DOHH2 (cell line): ENCODE data around the gene GRIP2.

Experiments
- H3F3A ChIP-seq: fragments of 200-600 bp; sonication (generic), shearing (Covaris generic); 2 replicates; pipeline ENCODE4 v1.6.0; 2016; ENCODE audit warnings: antibody characterized with exemption, mild to moderate bottlenecking; ENCODE audit not compliant: control insufficient read depth, insufficient read depth
- H3K27ac ChIP-seq: fragments of 200-600 bp; sonication (generic); 2 replicates; pipeline ENCODE4 v1.5.1; 2014; ENCODE audit warnings: low read depth, mild to moderate bottlenecking, low read length, moderate library complexity
- H3K27me3 ChIP-seq: fragments of 200-600 bp; sonication (generic); 2 replicates; pipeline ENCODE4 v1.6.1; 2014; ENCODE audit warnings: mild to moderate bottlenecking, low read length, mixed read lengths; ENCODE audit not compliant: control insufficient read depth
- H3K36me3 ChIP-seq: fragments of 200-600 bp; sonication (generic); 2 replicates; pipeline ENCODE4 v1.6.1; 2014; ENCODE audit warnings: mild to moderate bottlenecking, low read length, moderate library complexity, mixed read lengths; ENCODE audit not compliant: control insufficient read depth
- H3K4me1 ChIP-seq: fragments of 200-600 bp; sonication (generic); 2 replicates; pipeline ENCODE4 v1.6.1; 2014; ENCODE audit warnings: mild to moderate bottlenecking, low read length, mixed read lengths; ENCODE audit not compliant: control insufficient read depth
- H3K4me2 ChIP-seq: fragments of 200-600 bp; sonication (generic); 2 replicates; pipeline ENCODE4 v1.6.0; 2014; ENCODE audit warnings: mild to moderate bottlenecking, low read length, moderate library complexity
- H3K4me3 ChIP-seq: fragments of 200-600 bp; sonication (generic); 2 replicates; pipeline ENCODE4 v1.5.1; 2014; ENCODE audit warnings: mild to moderate bottlenecking, low read length, mixed read lengths
- H3K79me2 ChIP-seq: fragments of 200-600 bp; sonication (generic); 2 replicates; pipeline ENCODE4 v1.6.1; 2014; ENCODE audit warnings: mild to moderate bottlenecking, low read length, mixed read lengths; ENCODE audit not compliant: control insufficient read depth
- H3K9me2 ChIP-seq: fragments of 200-600 bp; sonication (generic); replicated peaks from 2 replicates; pipeline ENCODE4 v1.6.1; 2014; ENCODE audit warnings: mild to moderate bottlenecking, low read length, mixed read lengths; ENCODE audit not compliant: control insufficient read depth
- H3K9me3 ChIP-seq: fragments of 200-600 bp; sonication (generic); 2 replicates; pipeline ENCODE4 v1.6.1; 2014; ENCODE audit warnings: antibody characterized with exemption, low read length, mixed read lengths; ENCODE audit not compliant: control insufficient read depth, insufficient read depth
- H4K20me1 ChIP-seq: fragments of 200-600 bp; sonication (generic); 2 replicates; pipeline ENCODE4 v1.6.0; 2014; ENCODE audit warnings: low read depth, mild to moderate bottlenecking, antibody characterized with exemption, low read length, moderate library complexity; ENCODE audit not compliant: control insufficient read depth, insufficient read depth
- CTCF ChIP-seq: fragments of 200-600 bp; sonication (generic); IDR thresholded peaks from one replicate; pipeline ENCODE4 v1.5.1; 2014; ENCODE audit warnings: antibody characterized with exemption, mild to moderate bottlenecking, low read depth, low read length; ENCODE audit not compliant: poor library complexity, severe bottlenecking
- EZH2phosphoT487 ChIP-seq: fragments of 200-600 bp; sonication (generic); IDR thresholded peaks from 2 replicates; pipeline ENCODE4 v1.6.1; 2017; ENCODE audit warnings: borderline replicate concordance, mild to moderate bottlenecking, antibody characterized with exemption, low read length, moderate library complexity, mixed read lengths

The GRIP2 gene

GRCh38 chr3:14480207-14481017 lies 59.7 kb downstream of the GRIP2 start:
- H3K4me2 ChIP-seq = no peak overlapping the region
- H3F3A ChIP-seq = no peaks in the 10 kb centered on the region
- no peaks in the 10 kb centered on the region for H3K79me2 ChIP-seq
- no peak overlapping the region for H3K4me3 ChIP-seq
- no peaks in the 10 kb centered on the region for H3K9me3 ChIP-seq
- TF ChIP-seq CTCF = no peak
- no peak for TF ChIP-seq EZH2phosphoT487
- no peaks in the 10 kb centered on the region for H4K20me1 ChIP-seq
- H3K27me3 ChIP-seq = no peaks in the 10 kb centered on the region
- H3K36me3 ChIP-seq = peaks cover 87% of the 10 kb centered on the region
- H3K9me2 ChIP-seq = no peaks in the 10 kb centered on the region
- H3K27ac ChIP-seq = no peak overlapping the region
- H3K4me1 ChIP-seq = no peaks in the 10 kb centered on the region

GRCh38 chr3:14479591-14479990 lies 60.6 kb downstream of the GRIP2 start:
- Histone ChIP-seq H3K4me2 (no peak overlapping the region), H4K20me1 (no peaks in the 10 kb centered on the region), H3K9me3 (no peaks in the 10 kb centered on the region), H3K27me3 (no peaks in the 10 kb centered on the region), H3F3A (no peaks in the 10 kb centered on the region), H3K79me2 (no peaks in the 10 kb centered on the region), H3K36me3 (peaks cover 83% of the 10 kb centered on the region), H3K9me2 (no peaks in the 10 kb centered on the region), H3K4me1 (no peaks in the 10 kb centered on the region), H3K27ac (no peak overlapping the region), H3K4me3 (no peak overlapping the region)
- TF ChIP-seq EZH2phosphoT487 = no peak

- peaks cover 80% of the 10 kb centered on the region for H3K36me3 ChIP-seq
Measured at GRCh38 chr3:14478956-14479550, 61.1 kb downstream of the GRIP2 start.

More at GRCh38 chr3:14478956-14479550, 61.1 kb downstream of the GRIP2 start:
- Histone ChIP-seq H3K27me3 (no peaks in the 10 kb centered on the region), H3K4me2 (no peak overlapping the region), H3K4me1 (no peaks in the 10 kb centered on the region), H3K79me2 (no peaks in the 10 kb centered on the region), H3K9me2 (no peaks in the 10 kb centered on the region), H3F3A (no peaks in the 10 kb centered on the region), H4K20me1 (no peaks in the 10 kb centered on the region), H3K9me3 (no peaks in the 10 kb centered on the region), H3K27ac (no peak overlapping the region), H3K4me3 (no peak overlapping the region)
- TF ChIP-seq CTCF = no peak
- TF ChIP-seq EZH2phosphoT487 = no peak
